ENCODE results near the gene NTF3.

Gene NTF3

DNA sequence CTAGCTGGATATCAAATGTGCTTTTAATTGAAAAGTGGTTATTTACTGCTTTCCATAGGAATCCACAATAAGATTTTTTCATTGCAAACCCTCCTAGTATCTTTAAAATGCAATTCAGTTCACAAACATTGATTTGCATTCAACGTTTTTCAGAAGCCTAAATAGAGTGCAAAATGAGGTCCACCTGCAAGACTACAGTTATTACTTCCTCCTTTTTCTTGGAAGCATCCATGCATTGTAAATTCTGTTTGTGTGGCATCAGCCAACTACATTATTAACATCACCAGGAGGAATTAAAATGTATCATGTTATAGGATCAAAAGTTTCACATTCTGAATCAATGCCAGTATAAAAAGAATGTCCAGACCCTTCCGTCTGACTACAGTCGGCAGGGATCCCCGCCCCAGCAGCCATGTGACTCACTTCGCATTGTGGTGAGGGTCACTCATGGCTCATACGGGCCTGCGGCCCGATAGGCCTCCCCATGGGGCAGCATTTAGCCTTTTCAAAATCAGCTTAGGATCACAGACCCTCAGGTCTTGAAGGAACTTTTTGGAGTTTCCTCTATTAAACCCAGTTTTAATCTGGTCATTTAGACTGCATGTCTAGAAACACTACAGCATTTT is 46.3 kb downstream of the NTF3 start:
- H3K4me3 ChIP-seq (ENCODE audit: low read depth, low read length): no peak overlapping the region
- no peak for DNase-seq (ENCODE audit: low read depth)
- TF ChIP-seq, protein P1, sequence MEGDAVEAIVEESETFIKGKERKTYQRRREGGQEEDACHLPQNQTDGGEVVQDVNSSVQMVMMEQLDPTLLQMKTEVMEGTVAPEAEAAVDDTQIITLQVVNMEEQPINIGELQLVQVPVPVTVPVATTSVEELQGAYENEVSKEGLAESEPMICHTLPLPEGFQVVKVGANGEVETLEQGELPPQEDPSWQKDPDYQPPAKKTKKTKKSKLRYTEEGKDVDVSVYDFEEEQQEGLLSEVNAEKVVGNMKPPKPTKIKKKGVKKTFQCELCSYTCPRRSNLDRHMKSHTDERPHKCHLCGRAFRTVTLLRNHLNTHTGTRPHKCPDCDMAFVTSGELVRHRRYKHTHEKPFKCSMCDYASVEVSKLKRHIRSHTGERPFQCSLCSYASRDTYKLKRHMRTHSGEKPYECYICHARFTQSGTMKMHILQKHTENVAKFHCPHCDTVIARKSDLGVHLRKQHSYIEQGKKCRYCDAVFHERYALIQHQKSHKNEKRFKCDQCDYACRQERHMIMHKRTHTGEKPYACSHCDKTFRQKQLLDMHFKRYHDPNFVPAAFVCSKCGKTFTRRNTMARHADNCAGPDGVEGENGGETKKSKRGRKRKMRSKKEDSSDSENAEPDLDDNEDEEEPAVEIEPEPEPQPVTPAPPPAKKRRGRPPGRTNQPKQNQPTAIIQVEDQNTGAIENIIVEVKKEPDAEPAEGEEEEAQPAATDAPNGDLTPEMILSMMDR (IDR thresholded peaks at IDR 0.05; ENCODE audit: control insufficient read depth, extremely low read depth, insufficient read depth): no peak

- TF ChIP-seq, protein P1 (IDR thresholded peaks at IDR 0.05; ENCODE audit: control insufficient read depth, extremely low read depth, insufficient read depth): no peak
- DNase-seq (ENCODE audit: low read depth): no peak
These were observed 47.9 kb downstream of the NTF3 start for GRCh38 chr12:5479761-5480160.

DNA sequence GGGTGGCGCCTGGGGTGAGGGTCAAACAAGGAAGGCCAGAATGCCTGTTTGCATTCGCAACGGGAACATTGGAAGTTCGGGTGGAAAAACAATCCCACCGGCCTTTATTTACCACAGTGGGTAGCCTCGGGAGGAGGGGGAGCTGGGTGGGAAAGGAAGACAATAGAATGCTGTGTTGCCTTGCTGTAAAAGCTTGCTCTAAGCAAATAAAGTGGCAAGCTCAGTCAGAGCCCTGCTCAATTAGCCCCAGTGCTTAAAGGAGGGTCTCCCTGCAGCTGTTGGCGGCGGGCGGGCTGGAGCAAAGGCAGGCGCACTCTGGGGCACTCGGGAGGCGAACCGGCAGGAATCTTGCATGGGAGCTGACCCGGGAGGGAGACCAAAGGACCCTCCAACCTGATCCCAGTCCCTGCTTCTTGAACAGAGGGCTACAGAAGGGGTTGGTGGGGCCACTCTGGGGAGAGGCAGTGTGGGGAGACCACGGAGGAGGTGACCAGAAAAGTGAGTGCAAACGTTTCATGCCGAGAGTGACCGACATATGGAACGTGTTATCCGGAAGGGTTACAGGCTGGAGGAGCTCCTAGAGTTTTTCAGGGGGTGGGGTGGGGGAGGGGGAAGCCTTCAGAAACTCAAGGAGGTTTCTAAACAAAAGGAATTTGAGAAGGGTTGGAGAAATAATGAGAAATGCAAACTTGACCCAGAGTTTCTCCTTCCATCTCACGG is 48.5 kb downstream of the NTF3 start:
- DNase-seq (ENCODE audit: low read depth): no peak
- no peak overlapping the region for H3K4me3 ChIP-seq (ENCODE audit: low read depth, low read length)
- TF ChIP-seq, protein P1 (IDR thresholded peaks at IDR 0.05; ENCODE audit: control insufficient read depth, extremely low read depth, insufficient read depth): no peak

More at GRCh38 chr12:5479761-5480160, 47.9 kb downstream of the NTF3 start:
- no peak overlapping the region for H3K4me3 ChIP-seq (ENCODE audit: low read depth, low read length)

GRCh38 chr12:5480938-5481303 is 49.0 kb downstream of the NTF3 start:
- TF ChIP-seq, protein P1 (IDR thresholded peaks at IDR 0.05; ENCODE audit: control insufficient read depth, extremely low read depth, insufficient read depth): no peak
- H3K4me3 ChIP-seq (ENCODE audit: low read depth, low read length): no peak overlapping the region
- DNase-seq (ENCODE audit: low read depth): no peak

GRCh38 chr12:5481645-5482044 is 49.7 kb downstream of the NTF3 start:
- TF ChIP-seq, protein P1 (IDR thresholded peaks at IDR 0.05; ENCODE audit: control insufficient read depth, extremely low read depth, insufficient read depth): no peak
- DNase-seq (ENCODE audit: low read depth): no peak

GRCh38 chr12:5484426-5484825 is 52.5 kb downstream of the NTF3 start:
- H3K4me3 ChIP-seq (ENCODE audit: low read depth, low read length): no peak overlapping the region
- TF ChIP-seq, protein P1 (IDR thresholded peaks at IDR 0.05; ENCODE audit: control insufficient read depth, extremely low read depth, insufficient read depth): no peak
- no peak for DNase-seq (ENCODE audit: low read depth)

More at GRCh38 chr12:5481645-5482044, 49.7 kb downstream of the NTF3 start:
- H3K4me3 ChIP-seq (ENCODE audit: low read depth, low read length): no peak overlapping the region

Data from LNCaP clone FGC (cell line).